ENCODE measurements around the gene ARHGAP28.
"Not testable (repeated sequence)": the region's sequence is repeated elsewhere in the genome, so short reads cannot be mapped to it uniquely, and the experiment has no call there.

The ARHGAP28 gene

GRCh38 chr18:6938003-6938402 lies 208.5 kb downstream of the ARHGAP28 start:
- DNase-seq = no peak

DNA sequence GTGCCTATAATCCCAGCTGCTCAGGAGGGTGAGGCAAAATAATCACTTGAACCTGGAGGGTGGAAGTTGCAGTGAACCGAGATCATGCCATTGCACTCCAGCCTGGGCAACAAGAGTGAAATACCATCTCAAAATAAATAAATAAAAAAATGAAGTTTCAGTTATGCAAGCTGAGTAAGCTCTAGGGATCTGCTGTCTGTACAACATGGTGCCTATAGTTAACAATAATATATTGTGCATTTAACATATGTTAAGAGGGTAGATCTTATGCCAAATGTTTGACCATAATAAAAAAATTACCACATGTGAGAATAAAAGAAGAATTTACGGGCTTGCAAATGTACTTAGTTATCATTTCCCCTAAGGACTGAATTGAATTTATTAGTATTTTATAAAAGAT lies 208.9 kb downstream of the ARHGAP28 start:
- not testable (repeated sequence) for DNase-seq

- DNase-seq = no peak
These were observed 210.5 kb downstream of the ARHGAP28 start for GRCh38 chr18:6939972-6940371.

- no peak for DNase-seq
These were observed 210.9 kb downstream of the ARHGAP28 start for GRCh38 chr18:6940451-6940850.

GRCh38 chr18:6941996-6942395 lies 212.5 kb downstream of the ARHGAP28 start:
- no peak for DNase-seq

DNA sequence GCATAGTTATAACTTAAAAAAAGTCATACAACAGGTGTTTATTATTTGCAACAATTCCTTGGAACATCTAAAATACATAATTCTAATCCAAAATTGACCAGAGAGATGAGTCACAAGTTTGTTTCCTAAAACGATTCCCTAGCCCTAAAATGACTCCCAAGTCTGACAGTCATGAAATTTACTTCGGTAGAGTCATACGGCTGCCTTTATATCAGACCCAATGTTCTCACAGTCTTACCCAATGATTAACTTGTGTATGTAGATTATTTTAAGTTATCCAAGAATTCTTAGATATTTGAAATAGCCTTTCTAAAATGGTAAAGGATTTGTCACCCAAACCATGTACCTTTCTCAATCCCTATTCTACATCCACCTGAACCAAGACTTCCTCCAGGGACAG lies 213.2 kb downstream of the ARHGAP28 start:
- DNase-seq = no peak

GRCh38 chr18:6943143-6943542 lies 213.6 kb downstream of the ARHGAP28 start:
- no peak for DNase-seq

GRCh38 chr18:6947338-6948030 lies 218.0 kb downstream of the ARHGAP28 start:
- no peak for DNase-seq

- no peak for DNase-seq
These were observed 219.0 kb downstream of the ARHGAP28 start for GRCh38 chr18:6948281-6949055.

DNA sequence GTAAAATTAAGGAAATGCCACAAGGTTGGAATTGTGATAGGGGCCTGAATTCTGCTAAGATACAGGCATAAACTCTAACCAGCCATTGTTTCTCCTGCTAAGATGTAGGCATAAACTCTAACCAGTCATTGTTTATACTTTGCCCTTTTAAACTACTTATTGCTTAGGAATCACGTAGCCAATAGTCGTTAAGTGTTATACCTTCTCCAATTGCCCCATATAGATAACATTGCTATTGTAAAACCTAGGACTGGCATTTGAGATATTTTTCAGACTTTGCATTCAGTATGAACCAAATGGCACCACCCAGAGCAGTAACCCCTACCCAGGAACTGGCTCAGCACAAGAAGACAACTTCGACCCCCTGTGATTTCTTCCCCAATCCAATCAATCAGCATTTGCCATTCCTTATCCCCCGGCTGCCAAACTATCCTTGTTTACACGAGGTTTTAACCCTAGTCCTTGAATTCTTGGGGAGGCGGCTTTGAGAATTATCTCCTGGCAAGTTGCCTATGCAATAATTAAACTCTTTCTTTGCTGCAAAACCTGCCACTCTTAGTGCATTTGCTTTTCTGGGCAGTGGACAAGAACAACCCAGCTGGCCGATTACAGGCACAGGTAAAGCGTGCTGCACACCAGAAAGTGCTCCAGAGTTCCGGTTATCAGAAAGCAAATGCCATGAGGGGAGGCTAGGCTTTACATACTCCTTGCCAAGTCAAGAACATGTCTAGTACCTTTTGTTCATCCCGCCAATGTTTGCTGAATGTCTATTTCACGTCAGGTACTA lies 220.5 kb downstream of the ARHGAP28 start:
- DNase-seq = no peak

- no peak for DNase-seq
These were observed 221.1 kb downstream of the ARHGAP28 start for GRCh38 chr18:6950641-6951040.

DNA sequence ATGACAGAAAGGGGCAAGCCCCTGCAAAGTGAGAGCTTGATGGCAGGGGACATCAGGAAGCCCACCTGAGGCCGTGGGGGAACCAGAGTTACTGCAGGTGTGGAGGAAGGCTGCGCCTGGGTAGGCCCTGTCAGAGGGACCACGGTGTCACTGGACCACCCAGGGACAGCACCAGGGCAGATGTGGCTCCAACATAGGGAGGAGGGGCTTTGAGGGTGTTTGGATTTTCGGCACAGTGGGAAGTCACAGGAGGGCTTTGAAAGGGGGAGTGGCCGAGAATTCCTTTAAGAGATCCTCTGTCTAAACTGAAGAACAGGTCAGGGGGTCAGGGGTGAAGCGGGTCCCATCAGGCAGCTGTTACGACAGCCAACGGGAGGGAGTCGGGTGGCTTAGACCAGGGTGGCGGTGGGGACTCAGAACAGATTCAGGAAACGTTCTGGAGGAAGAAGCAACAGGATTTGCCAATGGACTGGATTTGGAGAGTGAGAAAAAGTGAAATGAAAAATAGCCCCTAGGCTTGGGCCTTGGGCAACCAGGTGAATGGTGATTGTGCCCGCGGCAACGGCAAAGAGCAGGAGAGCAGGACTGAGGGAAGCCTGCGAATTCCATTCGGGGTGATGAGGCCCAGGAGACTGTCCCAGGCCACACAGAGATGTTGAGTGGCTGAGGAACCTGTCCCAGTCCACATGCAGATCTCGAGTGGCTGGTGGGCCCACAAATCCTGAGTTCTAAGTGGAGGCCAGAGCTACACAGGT lies 222.0 kb downstream of the ARHGAP28 start:
- no peak for DNase-seq

GRCh38 chr18:6954501-6954900 lies 225.0 kb downstream of the ARHGAP28 start:
- no peak for DNase-seq

DNA sequence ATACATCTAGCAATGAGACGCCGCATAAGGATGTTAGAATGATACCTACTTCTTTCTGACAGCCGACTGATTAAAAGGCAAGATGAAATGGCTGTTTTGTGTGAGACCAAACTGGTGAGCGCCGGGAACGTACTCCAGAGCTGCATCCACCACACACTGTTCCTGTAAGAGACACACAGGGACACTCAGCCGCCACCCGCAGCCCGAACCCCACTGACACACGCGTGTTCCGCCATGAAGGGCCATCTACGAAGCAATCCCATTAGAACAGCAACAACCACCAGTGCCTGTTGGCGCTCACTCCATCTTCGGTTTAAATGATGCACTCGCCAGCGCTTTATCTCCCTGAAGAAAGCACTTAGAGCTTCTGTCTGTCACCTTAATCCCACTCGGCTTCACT lies 225.8 kb downstream of the ARHGAP28 start:
- no peak for DNase-seq

GRCh38 chr18:6956495-6956894 lies 227.0 kb downstream of the ARHGAP28 start:
- no peak for DNase-seq

DNA sequence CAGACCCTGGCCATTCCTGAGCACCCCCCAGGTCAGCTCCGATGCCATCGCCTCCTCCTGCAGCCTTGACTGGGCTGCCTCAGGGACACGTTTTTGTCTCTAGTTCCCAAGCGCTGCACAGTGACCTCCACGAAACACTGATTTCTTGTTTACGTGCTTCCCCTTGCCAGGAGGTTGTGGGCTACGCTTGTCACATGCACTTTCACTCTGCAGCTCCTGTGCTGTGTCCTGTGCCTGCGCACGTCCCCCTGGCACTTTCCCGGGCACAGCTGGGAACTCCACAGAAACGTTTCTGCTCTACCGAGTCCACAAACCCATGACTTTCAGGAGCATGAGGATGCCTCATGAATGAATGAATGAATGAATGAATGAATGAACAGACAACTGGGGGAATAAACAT lies 227.5 kb downstream of the ARHGAP28 start:
- DNase-seq = no peak

- no peak for DNase-seq
These were observed 229.6 kb downstream of the ARHGAP28 start for GRCh38 chr18:6959110-6959509.

- DNase-seq = no peak
These were observed 230.6 kb downstream of the ARHGAP28 start for GRCh38 chr18:6960124-6960523.

DNA sequence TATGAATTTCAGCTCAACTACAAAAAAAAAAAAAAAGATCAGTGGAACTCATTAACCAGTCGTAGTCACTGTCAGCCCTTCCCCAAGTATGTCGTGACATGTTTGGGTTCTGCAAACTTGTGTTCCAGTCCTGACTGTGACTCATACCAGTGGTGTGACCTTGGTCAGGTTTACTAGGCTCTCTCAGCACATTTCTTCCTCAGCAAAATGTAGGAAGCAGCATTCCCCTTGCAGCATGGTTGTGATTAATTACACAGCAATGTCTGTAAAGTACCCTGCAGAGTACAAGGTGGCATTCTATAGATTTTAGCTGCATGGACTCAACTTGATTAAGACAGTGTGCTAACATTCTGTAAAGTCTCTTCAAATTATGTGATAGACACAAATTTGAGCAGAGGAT lies 231.1 kb downstream of the ARHGAP28 start:
- DNase-seq = no peak

GRCh38 chr18:6961331-6961730 lies 231.8 kb downstream of the ARHGAP28 start:
- no peak for DNase-seq

DNA sequence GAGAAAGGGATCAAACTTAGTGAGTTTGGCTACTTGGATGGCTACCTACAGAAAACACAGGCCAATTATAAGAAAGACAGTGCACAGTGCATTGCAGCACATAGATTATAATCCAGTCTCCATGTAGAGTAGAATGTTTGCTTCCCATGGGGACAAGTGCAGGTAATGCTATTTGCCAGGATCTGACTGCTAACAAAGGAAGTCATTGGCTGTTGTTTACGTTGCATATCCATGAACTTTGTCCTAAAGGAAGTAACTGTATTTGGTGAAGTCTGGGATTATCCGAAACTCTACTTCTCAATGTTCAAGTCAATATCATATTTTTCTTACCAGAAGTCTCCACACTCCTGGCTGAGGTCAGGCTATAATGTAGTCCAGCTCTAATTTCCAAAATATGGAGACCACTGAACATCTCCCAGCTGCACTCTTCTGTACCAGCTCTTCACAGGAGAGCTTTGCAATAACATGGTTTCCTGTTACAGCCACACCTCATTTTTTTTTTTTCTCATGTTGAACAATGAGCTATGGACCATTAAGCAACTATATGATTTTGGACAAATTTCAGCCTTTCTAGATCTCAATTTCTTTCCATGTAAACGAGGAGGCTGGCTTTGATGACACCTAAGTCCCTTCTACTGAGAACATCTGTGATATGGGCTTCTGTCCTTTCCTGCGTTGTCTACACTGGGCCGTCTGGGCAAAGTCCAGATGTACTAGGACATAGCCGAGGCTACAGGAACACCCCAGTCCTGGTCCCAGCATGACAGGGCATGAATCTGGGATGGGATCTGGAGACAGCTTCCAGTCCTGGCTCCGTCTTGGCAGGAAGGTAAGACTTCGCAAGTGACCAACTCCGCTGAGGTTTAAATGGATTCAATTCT lies 233.3 kb downstream of the ARHGAP28 start:
- DNase-seq = no peak
